ENCODE measurements around the gene TNFSF11. TPM values are rescaled to one million over a fixed set of nuclear protein-coding genes. Genes with fewer than 3 reads are reported as not detected.

Gene TNFSF11, protein sequence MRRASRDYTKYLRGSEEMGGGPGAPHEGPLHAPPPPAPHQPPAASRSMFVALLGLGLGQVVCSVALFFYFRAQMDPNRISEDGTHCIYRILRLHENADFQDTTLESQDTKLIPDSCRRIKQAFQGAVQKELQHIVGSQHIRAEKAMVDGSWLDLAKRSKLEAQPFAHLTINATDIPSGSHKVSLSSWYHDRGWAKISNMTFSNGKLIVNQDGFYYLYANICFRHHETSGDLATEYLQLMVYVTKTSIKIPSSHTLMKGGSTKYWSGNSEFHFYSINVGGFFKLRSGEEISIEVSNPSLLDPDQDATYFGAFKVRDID
- total RNA-seq = 1 to 10 TPM; 3.7 to 4.5 TPM

DNA sequence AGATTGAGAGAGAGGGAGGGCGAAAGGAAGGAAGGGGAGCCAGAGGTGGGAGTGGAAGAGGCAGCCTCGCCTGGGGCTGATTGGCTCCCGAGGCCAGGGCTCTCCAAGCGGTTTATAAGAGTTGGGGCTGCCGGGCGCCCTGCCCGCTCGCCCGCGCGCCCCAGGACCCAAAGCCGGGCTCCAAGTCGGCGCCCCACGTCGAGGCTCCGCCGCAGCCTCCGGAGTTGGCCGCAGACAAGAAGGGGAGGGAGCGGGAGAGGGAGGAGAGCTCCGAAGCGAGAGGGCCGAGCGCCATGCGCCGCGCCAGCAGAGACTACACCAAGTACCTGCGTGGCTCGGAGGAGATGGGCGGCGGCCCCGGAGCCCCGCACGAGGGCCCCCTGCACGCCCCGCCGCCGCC, at the start of gene TNFSF11:
TSS of gene TNFSF11 (plus strand) at position 142 of the 400 bp plus-strand sequence. CDS start at position 294, 152 bp downstream.
- ChIA-PET POLR2A (interaction anchor here (1.3 to 1.5 kb wide), 2 partner anchors 11 to 177 kb away, joined by 4 read pairs; no protein-coding TSS in a partner anchor), CTCF (interaction anchor here (1.2 kb wide), 1 partner anchor 301 kb away, joined by 3 read pairs; no protein-coding TSS in a partner anchor)
- Mint-ChIP-seq H3K27ac (peak within 1 kb of the TSS; percentile 55), H3K4me3 (peak within 1 kb of the TSS; percentile 73), H3K36me3 (no peaks in the 10 kb centered on the region), H3K27me3 (peaks cover 26% of the 10 kb centered on the region), H3K9me3 (peaks cover 9% of the 10 kb centered on the region), H3K4me1 (ENCODE audit: low read depth) (peaks cover 34% of the 10 kb centered on the region)
- DNase-seq = peak; percentile 33
- intact Hi-C loops (cut with micrococcal nuclease) = loop anchor here (2.0 to 10.0 kb wide), 4 partner anchors 167 to 302 kb away; partner anchors contain the start of gene AKAP11

DNA sequence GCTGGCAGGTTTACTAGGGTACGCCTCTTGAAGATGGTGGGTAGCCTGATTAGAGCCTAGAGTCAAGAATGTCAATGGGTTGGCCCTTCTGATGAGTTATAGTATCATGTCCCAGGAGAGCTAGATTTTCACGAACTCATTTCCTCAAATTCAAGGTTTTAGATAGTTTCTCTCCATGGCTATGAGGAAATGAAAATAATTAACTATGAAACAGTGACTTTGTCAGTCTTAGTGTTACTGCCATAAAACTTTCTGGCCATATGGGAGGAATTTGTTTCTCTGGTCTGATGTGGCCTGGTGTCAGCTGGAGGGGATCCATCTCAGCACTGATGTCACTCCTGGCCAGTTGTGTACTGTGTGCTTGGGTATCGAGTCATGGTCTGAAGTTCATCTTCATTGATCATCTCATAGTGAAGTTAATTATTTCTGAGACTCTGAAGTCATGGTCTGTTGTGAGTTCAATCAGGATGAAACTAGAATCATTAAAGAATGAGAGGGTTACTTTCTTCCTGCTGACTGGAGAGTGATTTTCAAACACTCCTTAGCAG, 49.4 kb upstream of the TNFSF11 start:
- DNase-seq = no peak
- CTCF ChIA-PET = no interaction called here
- intact Hi-C loops (cut with micrococcal nuclease) = no loop called here
- no peaks in the 10 kb centered on the region for H3K36me3 Mint-ChIP-seq
- POLR2A ChIA-PET = no interaction called here
- H3K4me1 Mint-ChIP-seq (ENCODE audit: low read depth) = no peaks in the 10 kb centered on the region
- no peak overlapping the region for H3K27ac Mint-ChIP-seq
- no peaks in the 10 kb centered on the region for H3K27me3 Mint-ChIP-seq
- no peak overlapping the region for H3K4me3 Mint-ChIP-seq
- H3K9me3 Mint-ChIP-seq = no peaks in the 10 kb centered on the region

DNA sequence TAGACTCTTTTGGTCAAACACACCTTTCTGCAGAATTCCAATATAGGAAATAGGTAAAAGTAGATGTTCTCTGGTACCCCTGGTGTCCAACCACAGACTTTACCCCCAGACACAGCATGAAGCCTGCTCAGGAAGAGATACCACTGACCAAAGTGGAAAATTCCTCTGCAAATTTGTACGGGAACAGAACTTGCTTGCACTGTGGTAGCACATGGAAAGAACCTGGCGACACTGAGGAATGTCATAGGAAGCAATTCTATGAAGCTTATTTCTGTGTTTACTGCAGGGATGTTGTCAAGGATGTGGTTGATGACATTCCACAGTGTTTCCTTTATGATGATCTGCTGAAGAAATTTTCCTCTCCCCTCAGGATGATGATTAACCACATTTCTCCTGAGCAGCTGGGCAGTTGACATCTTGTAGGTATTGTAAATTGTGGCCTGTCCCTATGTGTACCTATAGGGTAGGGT, 48.9 kb upstream of the TNFSF11 start:
- Mint-ChIP-seq H3K27ac (no peak overlapping the region), H3K4me1 (ENCODE audit: low read depth) (no peaks in the 10 kb centered on the region), H3K4me3 (no peak overlapping the region), H3K27me3 (no peaks in the 10 kb centered on the region), H3K9me3 (no peaks in the 10 kb centered on the region), H3K36me3 (no peaks in the 10 kb centered on the region)
- DNase-seq = no peak
- POLR2A ChIA-PET = no interaction called here
- intact Hi-C loops (cut with micrococcal nuclease) = no loop called here
- CTCF ChIA-PET = no interaction called here

DNA sequence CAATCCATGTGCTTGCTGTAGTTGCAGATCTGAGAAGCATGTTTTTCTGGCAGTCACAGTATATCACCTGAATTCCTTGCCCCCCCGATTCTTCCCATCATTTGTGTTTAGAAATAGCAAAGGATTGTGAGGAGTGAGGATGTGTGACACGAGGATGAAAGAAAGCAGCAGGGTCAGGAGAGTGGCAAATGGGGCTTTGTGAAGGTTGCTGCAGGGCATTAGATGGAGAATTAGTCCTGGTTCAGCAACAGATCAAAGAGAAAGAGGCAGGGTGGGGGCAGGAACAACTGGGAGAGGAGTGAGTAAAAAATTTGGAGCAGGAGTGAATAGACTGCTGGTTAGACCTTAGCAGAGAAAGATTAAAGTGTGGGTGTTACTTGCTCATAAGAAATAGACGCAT, 47.7 kb upstream of the TNFSF11 start:
- no peak overlapping the region for H3K27ac Mint-ChIP-seq
- intact Hi-C loops (cut with micrococcal nuclease) = no loop called here
- no peaks in the 10 kb centered on the region for H3K36me3 Mint-ChIP-seq
- H3K4me3 Mint-ChIP-seq = no peak overlapping the region
- peaks cover 7% of the 10 kb centered on the region for H3K4me1 Mint-ChIP-seq (ENCODE audit: low read depth)
- ChIA-PET CTCF (no interaction called here), POLR2A (no interaction called here)
- no peaks in the 10 kb centered on the region for H3K27me3 Mint-ChIP-seq
- DNase-seq = no peak
- H3K9me3 Mint-ChIP-seq = no peaks in the 10 kb centered on the region

DNA sequence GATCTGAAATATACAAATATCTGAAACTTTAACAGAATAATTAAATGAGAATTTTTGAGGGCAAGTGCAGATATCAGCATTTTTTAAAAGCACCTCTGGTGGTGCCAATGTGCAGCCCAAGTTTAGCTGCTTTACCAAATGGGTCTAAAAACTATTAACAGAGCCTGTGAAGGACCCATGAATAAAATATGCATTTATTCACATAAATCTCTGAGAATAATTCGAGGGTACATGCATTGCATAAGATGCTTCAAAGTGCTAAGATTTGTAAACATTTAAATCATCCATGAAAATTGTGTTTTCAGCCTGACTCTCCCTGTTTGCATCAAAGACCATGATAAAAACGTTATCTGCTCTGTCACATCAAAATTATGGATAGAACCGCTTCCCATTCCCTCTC, 47.1 kb upstream of the TNFSF11 start:
- Mint-ChIP-seq H3K4me3 (no peak overlapping the region), H3K9me3 (no peaks in the 10 kb centered on the region), H3K36me3 (no peaks in the 10 kb centered on the region), H3K27me3 (no peaks in the 10 kb centered on the region), H3K27ac (no peak overlapping the region), H3K4me1 (ENCODE audit: low read depth) (peaks cover 7% of the 10 kb centered on the region)
- no peak for DNase-seq
- ChIA-PET CTCF (no interaction called here), POLR2A (no interaction called here)
- intact Hi-C loops (cut with micrococcal nuclease) = no loop called here

DNA sequence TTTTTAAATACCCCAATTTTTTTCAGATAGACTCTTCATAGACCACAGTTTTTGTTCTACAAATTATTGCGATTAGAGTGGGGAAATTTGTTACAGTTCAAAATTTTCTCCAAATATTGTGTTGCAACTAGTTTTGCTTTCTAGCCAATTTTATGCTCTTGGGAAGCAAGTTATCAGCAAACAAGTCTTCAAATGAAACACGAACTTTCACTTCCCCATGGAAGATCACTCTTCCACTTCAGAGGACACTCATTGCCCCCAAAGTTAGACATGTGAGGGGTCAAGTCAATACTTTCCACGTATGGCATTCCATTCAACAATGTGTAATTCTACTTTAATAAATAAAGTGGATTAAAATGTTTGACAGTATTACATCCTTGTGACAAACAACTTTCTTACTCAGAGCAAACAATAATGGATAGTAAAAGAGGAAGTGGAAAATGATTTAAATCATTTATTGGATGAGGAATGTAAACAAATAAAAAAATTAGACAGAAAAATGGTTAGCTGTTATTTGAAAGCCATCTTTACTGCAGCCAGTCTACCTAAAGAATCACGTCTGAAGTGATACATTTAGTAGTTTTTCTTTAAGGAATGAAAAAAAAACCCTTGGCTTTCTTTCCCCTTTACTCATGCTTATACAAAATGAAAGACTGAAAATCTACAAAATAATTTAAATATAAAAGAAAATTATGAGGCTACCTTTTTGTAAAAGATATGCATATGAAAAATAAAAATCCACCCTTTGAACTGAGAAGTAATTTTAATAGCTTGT, 41.2 kb upstream of the TNFSF11 start:
- H3K27me3 Mint-ChIP-seq = no peaks in the 10 kb centered on the region
- no peaks in the 10 kb centered on the region for H3K9me3 Mint-ChIP-seq
- no peak for DNase-seq
- ChIA-PET POLR2A (no interaction called here), CTCF (no interaction called here)
- H3K27ac Mint-ChIP-seq = no peak overlapping the region
- no peaks in the 10 kb centered on the region for H3K36me3 Mint-ChIP-seq
- peaks cover 7% of the 10 kb centered on the region for H3K4me1 Mint-ChIP-seq (ENCODE audit: low read depth)
- intact Hi-C loops (cut with micrococcal nuclease) = no loop called here
- no peak overlapping the region for H3K4me3 Mint-ChIP-seq

DNA sequence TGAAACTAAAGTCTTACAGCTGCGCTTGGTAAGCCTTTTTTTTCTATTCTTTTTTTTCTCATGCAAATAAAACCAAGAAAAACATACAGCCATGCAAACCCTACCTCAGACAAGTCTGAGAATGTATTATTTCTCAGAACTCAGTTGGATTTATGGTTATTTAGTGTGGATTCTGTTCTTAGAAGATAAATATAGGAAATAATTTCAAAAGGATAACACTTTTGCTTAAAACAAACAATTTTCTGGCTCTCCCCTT, 40.7 kb upstream of the TNFSF11 start:
- peaks cover 7% of the 10 kb centered on the region for H3K4me1 Mint-ChIP-seq (ENCODE audit: low read depth)
- no peak overlapping the region for H3K27ac Mint-ChIP-seq
- POLR2A ChIA-PET = no interaction called here
- no peaks in the 10 kb centered on the region for H3K9me3 Mint-ChIP-seq
- no peak overlapping the region for H3K4me3 Mint-ChIP-seq
- intact Hi-C loops (cut with micrococcal nuclease) = no loop called here
- CTCF ChIA-PET = no interaction called here
- no peak for DNase-seq
- no peaks in the 10 kb centered on the region for H3K27me3 Mint-ChIP-seq
- H3K36me3 Mint-ChIP-seq = no peaks in the 10 kb centered on the region

DNA sequence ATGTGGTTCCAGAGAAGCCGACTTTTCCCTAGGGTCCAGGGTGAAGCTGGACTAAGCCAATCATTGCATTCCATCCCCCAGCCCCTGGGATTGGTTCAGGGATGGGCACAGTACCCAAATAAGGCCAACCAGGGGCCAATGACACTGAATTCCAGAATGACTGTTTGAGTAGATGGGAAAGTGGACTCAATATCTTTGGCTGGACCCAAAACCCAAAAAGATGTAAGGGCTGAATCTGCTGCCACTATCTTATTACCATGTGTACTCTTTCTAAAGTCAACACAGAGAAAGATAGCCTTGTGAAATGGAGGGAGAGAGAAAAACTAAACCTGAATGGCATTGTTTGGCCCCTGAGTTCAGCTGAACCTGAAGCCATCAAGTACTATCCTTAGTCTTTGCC, 39.2 kb upstream of the TNFSF11 start:
- no peaks in the 10 kb centered on the region for H3K36me3 Mint-ChIP-seq
- no peaks in the 10 kb centered on the region for H3K9me3 Mint-ChIP-seq
- DNase-seq = no peak
- no peak overlapping the region for H3K27ac Mint-ChIP-seq
- no peaks in the 10 kb centered on the region for H3K27me3 Mint-ChIP-seq
- CTCF ChIA-PET = no interaction called here
- H3K4me1 Mint-ChIP-seq (ENCODE audit: low read depth) = peaks cover 15% of the 10 kb centered on the region
- no peak overlapping the region for H3K4me3 Mint-ChIP-seq
- intact Hi-C loops (cut with micrococcal nuclease) = no loop called here
- POLR2A ChIA-PET = no interaction called here

DNA sequence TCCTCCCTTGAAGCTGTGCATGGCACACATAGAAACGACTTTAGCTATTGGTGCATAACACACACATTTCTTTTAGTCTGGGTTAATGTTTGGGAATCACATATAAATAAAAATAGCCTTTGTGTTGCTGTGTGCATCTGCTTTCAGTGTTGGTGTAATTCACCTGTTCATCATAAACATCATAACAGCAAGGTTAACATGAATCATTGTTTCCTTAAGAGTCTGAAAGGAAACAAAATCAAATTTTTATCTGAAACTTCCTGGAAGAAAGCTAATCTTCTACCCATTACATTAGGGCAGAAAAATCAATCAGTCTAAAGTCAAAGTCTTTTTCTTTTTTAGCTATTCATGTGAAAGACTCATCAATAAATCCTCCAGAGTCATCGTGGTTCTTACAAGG, 35.0 kb upstream of the TNFSF11 start:
- H3K4me1 Mint-ChIP-seq (ENCODE audit: low read depth) = peaks cover 9% of the 10 kb centered on the region
- no peak overlapping the region for H3K4me3 Mint-ChIP-seq
- no peaks in the 10 kb centered on the region for H3K27me3 Mint-ChIP-seq
- intact Hi-C loops (cut with micrococcal nuclease) = no loop called here
- POLR2A ChIA-PET = no interaction called here
- no peaks in the 10 kb centered on the region for H3K9me3 Mint-ChIP-seq
- no peaks in the 10 kb centered on the region for H3K36me3 Mint-ChIP-seq
- CTCF ChIA-PET = no interaction called here
- DNase-seq = no peak
- H3K27ac Mint-ChIP-seq = no peak overlapping the region

DNA sequence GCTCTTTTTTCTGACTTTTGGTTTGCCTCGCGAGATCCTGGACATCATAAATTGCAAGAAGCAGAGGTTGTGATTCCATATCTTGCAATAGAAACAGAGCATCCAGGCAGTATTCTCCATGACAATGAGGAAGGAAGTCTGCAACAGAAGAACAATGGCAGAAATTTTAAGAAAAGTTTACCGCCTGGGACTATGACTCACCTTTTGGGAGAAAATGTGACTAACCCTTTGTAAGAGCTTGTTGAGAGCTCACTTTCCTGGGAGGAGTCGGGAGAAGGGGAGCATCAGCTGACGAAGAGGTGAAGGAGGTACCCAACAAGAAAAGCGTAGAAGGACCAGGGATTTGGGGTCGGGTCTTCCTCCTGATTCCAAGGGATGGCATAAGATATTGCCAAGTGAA, 34.3 kb upstream of the TNFSF11 start:
- H3K4me1 Mint-ChIP-seq (ENCODE audit: low read depth) = peaks cover 9% of the 10 kb centered on the region
- H3K27me3 Mint-ChIP-seq = no peaks in the 10 kb centered on the region
- H3K36me3 Mint-ChIP-seq = no peaks in the 10 kb centered on the region
- ChIA-PET CTCF (interaction anchor here (0.7 kb wide), 1 partner anchor 458 kb away, joined by 3 read pairs; no protein-coding TSS in a partner anchor), POLR2A (no interaction called here)
- no peaks in the 10 kb centered on the region for H3K9me3 Mint-ChIP-seq
- no peak overlapping the region for H3K27ac Mint-ChIP-seq
- intact Hi-C loops (cut with micrococcal nuclease) = no loop called here
- no peak for DNase-seq
- no peak overlapping the region for H3K4me3 Mint-ChIP-seq

DNA sequence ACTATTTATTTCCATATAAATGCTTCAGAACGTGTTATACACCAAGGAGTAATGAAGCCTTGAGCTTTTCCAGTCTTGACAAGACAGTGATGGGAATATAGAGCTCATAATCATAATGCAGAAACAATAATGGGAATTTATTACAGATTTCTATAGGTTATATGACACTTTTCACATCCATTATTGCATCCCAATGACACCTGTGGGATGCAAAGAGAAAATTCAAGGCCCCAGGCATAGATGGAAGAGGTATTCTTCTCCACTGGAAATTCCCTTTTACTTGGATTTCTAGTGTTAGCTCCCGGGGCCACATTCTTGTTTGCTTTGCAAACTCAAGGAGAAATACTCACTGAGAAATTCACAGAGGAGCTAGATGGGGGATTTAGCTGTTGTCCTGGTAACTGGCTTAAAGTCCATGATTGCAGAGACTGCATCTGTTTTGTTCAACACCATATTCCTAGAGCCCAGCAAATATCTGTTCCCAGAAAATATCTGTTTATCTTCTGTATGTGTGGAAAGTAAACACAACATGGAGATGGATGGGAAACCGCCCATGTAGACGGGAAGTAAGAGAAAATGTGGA, 30.6 kb upstream of the TNFSF11 start:
- H3K4me1 Mint-ChIP-seq (ENCODE audit: low read depth) = peaks cover 21% of the 10 kb centered on the region
- no peak overlapping the region for H3K4me3 Mint-ChIP-seq
- no peak for DNase-seq
- no peaks in the 10 kb centered on the region for H3K36me3 Mint-ChIP-seq
- POLR2A ChIA-PET = no interaction called here
- H3K27ac Mint-ChIP-seq = no peak overlapping the region
- no peaks in the 10 kb centered on the region for H3K9me3 Mint-ChIP-seq
- intact Hi-C loops (cut with micrococcal nuclease) = no loop called here
- H3K27me3 Mint-ChIP-seq = no peaks in the 10 kb centered on the region
- CTCF ChIA-PET = no interaction called here

DNA sequence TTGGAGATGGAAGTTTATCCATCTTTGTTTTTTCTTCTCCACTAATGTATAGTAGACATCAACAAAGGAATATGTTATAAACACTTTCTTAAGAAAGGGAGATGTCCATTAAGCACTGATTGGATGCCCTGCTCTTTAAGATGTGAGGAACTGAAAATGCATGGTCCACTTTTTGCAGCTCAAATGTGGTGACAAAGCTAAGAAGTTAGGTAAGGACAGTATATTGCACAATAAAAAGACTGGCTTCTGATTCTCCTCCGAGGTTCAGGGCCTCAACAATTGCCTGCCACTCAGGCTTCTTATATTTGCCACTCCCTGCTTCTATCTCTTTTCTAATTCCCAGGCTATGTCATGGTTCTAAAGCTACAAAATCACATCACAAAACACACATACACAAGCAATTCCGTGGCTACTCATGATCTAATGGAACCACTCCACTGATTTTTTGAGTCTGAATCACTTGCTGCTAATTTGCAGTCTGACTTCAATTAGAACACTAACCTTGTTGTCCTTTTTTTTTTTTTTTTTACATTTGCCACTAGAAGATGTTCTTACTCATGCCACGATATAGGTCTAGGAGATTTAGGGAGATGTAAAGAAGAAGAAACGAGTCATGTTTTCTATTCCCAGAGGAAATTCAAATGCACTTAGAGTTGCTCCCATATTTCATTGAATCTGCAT, 29.6 kb upstream of the TNFSF11 start:
- H3K4me1 Mint-ChIP-seq (ENCODE audit: low read depth) = peaks cover 25% of the 10 kb centered on the region
- H3K4me3 Mint-ChIP-seq = no peak overlapping the region
- ChIA-PET CTCF (no interaction called here), POLR2A (no interaction called here)
- DNase-seq = no peak
- H3K9me3 Mint-ChIP-seq = no peaks in the 10 kb centered on the region
- no peak overlapping the region for H3K27ac Mint-ChIP-seq
- H3K36me3 Mint-ChIP-seq = no peaks in the 10 kb centered on the region
- intact Hi-C loops (cut with micrococcal nuclease) = no loop called here
- H3K27me3 Mint-ChIP-seq = peaks cover 2% of the 10 kb centered on the region

Measured in activated CD4-positive, alpha-beta memory T cell treated with anti-CD3 and anti-CD28 coated beads for 36 hours (primary cell).